Smooth muscle cell of trachea (primary cell): Measurements from ENCODE around the gene ECSIT. TPM values are rescaled to one million over a fixed set of nuclear protein-coding genes. Genes with fewer than 3 reads are reported as not detected.

ENCODE experiments used
- total RNA-seq: library from RNA; depleted of rRNA; stranded (reverse); fragments of >200 nt; gene quantifications from 2 replicates; pipeline ENCODE4 v1.2.1, GENCODE V29; 2014

Gene ECSIT
- total RNA-seq, result 30.8 and 50.8 TPM in 2 replicates

GRCh38 chr19:11528551-11529341 lies at the start of gene ECSIT:
ECSIT (minus strand) TSS chr19:11529134; CDS start chr19:11519170, 9,964 bp downstream.

GRCh38 chr19:11577451-11578257 lies 48.7 kb upstream of the ECSIT start, which contains the start of gene ACP5:
ACP5 (minus strand) TSS chr19:11577645; CDS start chr19:11577317, 328 bp downstream.

GRCh38 chr19:11558881-11559828 lies 30.2 kb upstream of the ECSIT start, which contains the start of gene ELOF1:
ELOF1 (minus strand) TSS chr19:11559230; CDS start chr19:11554347, 4,883 bp downstream.

GRCh38 chr19:11538232-11539036 lies 9.5 kb upstream of the ECSIT start, which contains the start of gene CNN1:
CNN1 (plus strand) TSS chr19:11538851; CDS start chr19:11538928, 77 bp downstream.

GRCh38 chr19:11505504-11506100 lies 23.3 kb downstream of the ECSIT start, which contains the start of gene ZNF653:
ZNF653 (minus strand) TSS chr19:11505839; CDS start chr19:11505786, 53 bp downstream.

GRCh38 chr19:11480715-11481533 lies 48.0 kb downstream of the ECSIT start, which contains the start of gene ELAVL3:
ELAVL3 (minus strand) TSS chr19:11481046; CDS start chr19:11480608, 438 bp downstream.

Other genes starting within 250 kb of the ECSIT start
- gene TSPAN16, start 233.0 kb downstream of the ECSIT start, total RNA-seq, result not detected in 2 replicates
- gene RAB3D, start 189.5 kb downstream of the ECSIT start, total RNA-seq, result 15.9 and 21.8 TPM in 2 replicates
- 120 and 124 TPM in 2 replicates for gene TMEM205, start 182.9 kb downstream of the ECSIT start, total RNA-seq
- gene CCDC159, start 182.6 kb downstream of the ECSIT start, total RNA-seq, result 4.4 and 9.8 TPM in 2 replicates
- 12.4 and 23.5 TPM in 2 replicates for gene PLPPR2, start 173.7 kb downstream of the ECSIT start, total RNA-seq
- 0.50 and 0.87 TPM in 2 replicates for gene SWSAP1, start 154.5 kb downstream of the ECSIT start, total RNA-seq
- 7.6 and 9.4 TPM in 2 replicates for gene EPOR, start 144.8 kb downstream of the ECSIT start, total RNA-seq
- 5.1 and 5.3 TPM in 2 replicates for gene RGL3, start 109.8 kb downstream of the ECSIT start, total RNA-seq
- 0.66 TPM in 1 of 2 replicates, not detected in the other for gene ODAD3, start 94.0 kb downstream of the ECSIT start, total RNA-seq
- gene PRKCSH, start 93.5 kb downstream of the ECSIT start, total RNA-seq, result 144 and 290 TPM in 2 replicates
- 0.29 and 0.33 TPM in 2 replicates for gene ELAVL3, start 48.1 kb downstream of the ECSIT start, total RNA-seq
- 3.3 and 3.5 TPM in 2 replicates for gene ZNF653, start 23.3 kb downstream of the ECSIT start, total RNA-seq
- 8.9 and 9.3 TPM in 2 replicates for gene CNN1, start 9.7 kb upstream of the ECSIT start, total RNA-seq
- gene ELOF1, start 30.1 kb upstream of the ECSIT start, total RNA-seq, result 24.1 and 31.8 TPM in 2 replicates
- 0.66 TPM in 1 of 2 replicates, not detected in the other for gene ACP5, start 48.5 kb upstream of the ECSIT start, total RNA-seq
- 18.9 and 20.4 TPM in 2 replicates for gene ZNF627, start 68.3 kb upstream of the ECSIT start, total RNA-seq
- gene ZNF823, start 209.8 kb upstream of the ECSIT start, total RNA-seq, result 4.3 and 5.4 TPM in 2 replicates
- gene ZNF441, start 237.9 kb upstream of the ECSIT start, total RNA-seq, result 12.2 and 15.9 TPM in 2 replicates